IMR-90 (cell line): ENCODE data around the gene SECTM1. TPM values are rescaled to one million over a fixed set of nuclear protein-coding genes. Genes with fewer than 3 reads are reported as not detected.

Experiments
- ATAC-seq: fragments of 200-7000 bp; cut with Tn5 transposase; 2 replicates; pipeline ENCODE4 v1.9.1; 2020; ENCODE audit warnings: low read depth, mild to moderate bottlenecking, moderate library complexity
- BruUV-seq: library from RNA; stranded (reverse); fragments of 400-500 nt; replicated peaks from 2 replicates; lab custom pipeline; 2021; lab: Mats Ljungman, UMichigan
- CTCF ChIA-PET: fragments of 300-600 bp; formaldehyde crosslinking; extraction: SDS; loops from one replicate; lab custom pipeline; 2021; ENCODE audit warnings: antibody characterized with exemption; lab: Yijun Ruan, JAX
- POLR2A ChIA-PET: fragments of 300-600 bp; sonication (Branson Sonifier 250); formaldehyde crosslinking; loops from one replicate; lab custom pipeline; 2022; ENCODE audit warnings: antibody characterized with exemption; ENCODE audit not compliant: unreplicated experiment; lab: Charles Lee
- DNase-seq: peaks from one replicate; pipeline ENCODE4 v3.0.0; 2013
- H2AFZ ChIP-seq: replicated peaks from 2 replicates; pipeline ENCODE3; 2013; ENCODE audit warnings: low read length, mild to moderate bottlenecking; ENCODE audit not compliant: poor library complexity
- H2AK5ac ChIP-seq: 2 replicates; pipeline ENCODE4 v1.6.1; 2013; ENCODE audit warnings: low read depth, low read length, inconsistent platforms
- H2AK9ac ChIP-seq: replicated peaks from 2 replicates; pipeline ENCODE3; 2013; ENCODE audit warnings: mild to moderate bottlenecking, low read depth, low read length, moderate library complexity; ENCODE audit not compliant: poor library complexity
- H2BK120ac ChIP-seq: 2 replicates; pipeline ENCODE4 v1.6.1; 2013; ENCODE audit warnings: low read depth, low read length, inconsistent platforms
- H2BK15ac ChIP-seq: 3 replicates; pipeline ENCODE4 v1.6.1; 2013; ENCODE audit warnings: low read depth, low read length, inconsistent platforms
- H2BK20ac ChIP-seq: 2 replicates; pipeline ENCODE4 v1.6.1; 2013; ENCODE audit warnings: low read depth, mild to moderate bottlenecking, inconsistent platforms, low read length, moderate library complexity
- H2BK5ac ChIP-seq: 2 replicates; pipeline ENCODE4 v1.6.1; 2013; ENCODE audit warnings: mild to moderate bottlenecking, low read depth, low read length, inconsistent platforms; ENCODE audit not compliant: poor library complexity, severe bottlenecking
- H3K14ac ChIP-seq: replicated peaks from 2 replicates; pipeline ENCODE4 v1.6.1; 2013; ENCODE audit warnings: low read depth, low read length, inconsistent platforms
- H3K18ac ChIP-seq: 2 replicates; pipeline ENCODE4 v1.6.1; 2013; ENCODE audit warnings: low read depth, low read length, control low read depth
- H3K23ac ChIP-seq: 2 replicates; pipeline ENCODE4 v1.6.1; 2013; ENCODE audit warnings: low read depth, low read length, inconsistent platforms
- H3K27ac ChIP-seq: 2 replicates; pipeline ENCODE4 v1.5.1; 2013; ENCODE audit warnings: mild to moderate bottlenecking, control low read depth, low read length; ENCODE audit not compliant: insufficient read depth
- H3K27me3 ChIP-seq: 2 replicates; pipeline ENCODE4 v1.6.1; 2013; ENCODE audit warnings: low read length; ENCODE audit not compliant: control insufficient read depth, insufficient read depth
- H3K36me3 ChIP-seq: 2 replicates; pipeline ENCODE4 v1.6.1; 2013; ENCODE audit warnings: low read length, mixed read lengths; ENCODE audit not compliant: control insufficient read depth, insufficient read depth
- H3K4ac ChIP-seq: 2 replicates; pipeline ENCODE4 v1.6.1; 2013; ENCODE audit warnings: low read depth, low read length, inconsistent platforms
- H3K4me1 ChIP-seq: 2 replicates; pipeline ENCODE4 v1.6.1; 2013; ENCODE audit warnings: low read length, mixed read lengths; ENCODE audit not compliant: control insufficient read depth, insufficient read depth
- H3K4me2 ChIP-seq: 2 replicates; pipeline ENCODE4 v1.6.1; 2013; ENCODE audit warnings: low read depth, mild to moderate bottlenecking, control low read depth, low read length, moderate library complexity
- H3K4me3 ChIP-seq: 2 replicates; pipeline ENCODE4 v1.5.1; 2013; ENCODE audit warnings: low read depth, mild to moderate bottlenecking, control low read depth, low read length, moderate library complexity; ENCODE audit not compliant: insufficient read depth
- H3K56ac ChIP-seq: 2 replicates; pipeline ENCODE4 v1.6.1; 2013; ENCODE audit warnings: low read length, inconsistent platforms; ENCODE audit not compliant: insufficient read depth; ENCODE audit errors: extremely low read depth
- H3K79me1 ChIP-seq, 2 experiments: 2 replicates each; pipeline ENCODE4 v1.6.1; 2013; ENCODE audit warnings: low read length in 2 of 2, inconsistent platforms in 1 of 2, low read depth in 1 of 2
- H3K9ac ChIP-seq: 2 replicates; pipeline ENCODE4 v1.6.1; 2013; ENCODE audit warnings: low read depth, low read length, control low read depth
- H3K9me1 ChIP-seq: 2 replicates; pipeline ENCODE4 v1.6.1; 2013; ENCODE audit warnings: low read length, inconsistent platforms; ENCODE audit not compliant: insufficient read depth
- H3K9me3 ChIP-seq: 2 replicates; pipeline ENCODE4 v1.6.1; 2013; ENCODE audit warnings: low read length; ENCODE audit not compliant: control insufficient read depth, insufficient read depth
- H4K20me1 ChIP-seq: 2 replicates; pipeline ENCODE4 v1.6.1; 2013; ENCODE audit warnings: low read length, inconsistent platforms; ENCODE audit not compliant: insufficient read depth
- H4K5ac ChIP-seq: 2 replicates; pipeline ENCODE4 v1.6.1; 2013; ENCODE audit warnings: mild to moderate bottlenecking, low read depth, low read length, control low read depth
- H4K8ac ChIP-seq, 2 experiments: 2 replicates each; pipeline ENCODE4 v1.6.1; 2013; ENCODE audit warnings: low read depth in 2 of 2, low read length in 2 of 2, control low read depth in 1 of 2, inconsistent platforms in 1 of 2
- H4K91ac ChIP-seq: 2 replicates; pipeline ENCODE4 v1.6.1; 2013; ENCODE audit warnings: low read depth, low read length, inconsistent platforms; ENCODE audit not compliant: insufficient read depth
- BHLHE40 ChIP-seq: fragments of 150-350 bp; IDR thresholded peaks from 2 replicates; pipeline ENCODE4 v1.6.1; 2016; ENCODE audit warnings: mild to moderate bottlenecking, low read depth, low read length
- CEBPB ChIP-seq: IDR thresholded peaks from 2 replicates; pipeline ENCODE4 v1.6.1; 2012; ENCODE audit warnings: low read depth, low read length, improper control_type of control experiment
- CHD1 ChIP-seq: IDR thresholded peaks from 2 replicates; pipeline ENCODE4 v1.6.1; 2012; ENCODE audit warnings: low read depth, low read length, improper control_type of control experiment
- FOS ChIP-seq: fragments of 150-350 bp; IDR thresholded peaks from 2 replicates; pipeline ENCODE4 v1.6.1; 2016; ENCODE audit warnings: low read depth, low read length
- MAFK ChIP-seq: IDR thresholded peaks from 2 replicates; pipeline ENCODE4 v1.6.1; 2012; ENCODE audit warnings: low read depth, low read length, improper control_type of control experiment
- MAZ ChIP-seq: IDR thresholded peaks from 2 replicates; pipeline ENCODE4 v1.6.1; 2012; ENCODE audit warnings: low read depth, mild to moderate bottlenecking, low read length, improper control_type of control experiment, moderate library complexity, borderline replicate concordance
- MXI1 ChIP-seq: IDR thresholded peaks from 2 replicates; pipeline ENCODE4 v1.6.1; 2012; ENCODE audit warnings: low read depth, mild to moderate bottlenecking, low read length, moderate library complexity, borderline replicate concordance
- NFE2L2 ChIP-seq: fragments of 150-350 bp; IDR thresholded peaks from 2 replicates; pipeline ENCODE4 v1.6.1; 2016; ENCODE audit warnings: low read depth, mild to moderate bottlenecking, low read length
- RAD21 ChIP-seq: IDR thresholded peaks from 2 replicates; pipeline ENCODE4 v1.6.1; 2012; ENCODE audit warnings: low read length, improper control_type of control experiment
- RFX5 ChIP-seq: IDR thresholded peaks from 2 replicates; pipeline ENCODE4 v1.8.0; 2012; ENCODE audit warnings: low read depth, mild to moderate bottlenecking, low read length, moderate library complexity
- WGBS, 2 experiments: methylation state at CpG; one replicate each; pipeline versions ENCODE4 v1.1.5 to v1.1.7; 2013; ENCODE audit warnings: missing lambda C conversion rate in 2 of 2; ENCODE audit not compliant: insufficient read length in 1 of 2; ENCODE audit errors: extremely low coverage in 2 of 2; 5-methylcytosine and 5-hydroxymethylcytosine counted together
- dilution Hi-C: fragments of 300-500 bp; cut with HindIII; formaldehyde crosslinking; loops from one replicate; pipeline ENCODE4 v1.14.3; 2018; ENCODE audit warnings: low sequenced_read_pairs; ENCODE audit not compliant: unreplicated experiment
- in situ Hi-C: fragments of 300-500 bp; cut with MboI; formaldehyde crosslinking; loops from 3 replicates; pipeline ENCODE4 v1.14.3; 2019; ENCODE audit warnings: low sequenced_read_pairs, inconsistent platforms, mixed read lengths
- intact Hi-C: fragments of 100-400 bp; cut with micrococcal nuclease; formaldehyde crosslinking; loops from 2 replicates; pipeline ENCODE4 v1.10.0; 2022
- polyA plus RNA-seq, 3 experiments: library from polyadenylated mRNA; depleted of rRNA; stranded (reverse); fragments of >200 nt; gene quantifications; 2 replicates each; pipeline ENCODE4 v1.2.3, GENCODE V29; 2012; ENCODE audit warnings: low replicate concordance in 1 of 3
- total RNA-seq: library from RNA; depleted of rRNA; stranded (reverse); fragments of >200 nt; gene quantifications from 2 replicates; pipeline ENCODE4 v1.2.3, GENCODE V29; 2012

SECTM1 gene
- total and polyA plus RNA-seq, 2 of the 4 experiments (the other 2 are of a cell fraction): 2.3 to 4.4 TPM

DNA sequence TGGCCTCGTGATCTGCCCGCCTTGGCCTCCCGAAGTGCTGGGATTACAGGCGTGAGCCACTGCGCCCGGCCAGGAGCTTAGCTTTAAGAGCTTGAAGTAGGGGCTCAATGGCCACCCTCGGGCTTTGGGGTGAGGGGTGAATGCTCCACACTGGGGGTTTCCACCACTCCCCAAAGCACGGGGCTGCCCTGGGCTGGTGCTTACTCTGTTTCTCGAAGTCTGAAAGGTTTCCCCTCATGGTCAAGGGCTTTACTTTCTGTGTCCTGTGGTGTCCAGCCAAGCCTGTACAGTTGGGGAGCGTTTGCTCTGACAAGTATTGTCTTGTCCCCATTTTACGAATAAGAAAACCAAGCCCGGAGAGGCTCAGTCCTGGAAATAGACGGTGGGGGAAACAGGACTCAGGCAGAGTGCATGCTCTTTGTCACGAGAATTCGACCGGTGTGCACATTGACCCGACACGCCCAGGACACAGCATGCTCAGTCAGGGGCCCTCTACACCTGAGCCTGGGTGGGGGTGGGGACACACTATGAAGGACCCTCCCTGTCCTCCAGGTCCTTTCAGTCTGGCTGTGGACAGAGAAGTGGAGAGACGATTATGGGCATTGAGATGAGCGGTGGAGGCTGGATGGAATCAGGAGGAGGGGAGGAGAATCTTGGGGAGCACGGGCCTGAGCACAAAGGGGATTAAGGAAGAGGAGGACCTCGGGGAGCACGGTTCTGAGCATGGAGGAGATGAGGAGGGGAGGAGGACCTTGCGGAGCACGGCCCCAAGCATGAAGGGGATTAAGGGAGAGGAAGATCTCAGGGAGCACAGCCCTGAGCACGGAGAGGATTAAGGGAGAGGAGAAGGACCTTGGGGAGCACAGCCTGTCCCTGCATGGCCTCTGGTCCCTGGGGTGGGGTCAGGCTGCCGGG lies 23.7 kb downstream of the SECTM1 start:
- H2BK120ac ChIP-seq: no peak overlapping the region
- H3K9me3 ChIP-seq: no peaks in the 10 kb centered on the region
- DNase-seq (no peak), ATAC-seq (no peak)
- no peak overlapping the region for H3K4me2 ChIP-seq
- no peak overlapping the region for H3K14ac ChIP-seq
- dilution Hi-C loops: no loop called here
- intact Hi-C loops: no loop called here
- ChIA-PET POLR2A (no interaction called here), CTCF (no interaction called here)
- no peak overlapping the region for H3K4me3 ChIP-seq
- no peak overlapping the region for H4K91ac ChIP-seq
- no peak overlapping the region for H2AK9ac ChIP-seq
- H3K56ac ChIP-seq: no peak overlapping the region
- H3K27me3 ChIP-seq: peaks cover 41% of the 10 kb centered on the region
- no peak overlapping the region for H3K18ac ChIP-seq
- in situ Hi-C loops: no loop called here
- BruUV-seq: no TSS peak
- no peaks in the 10 kb centered on the region for H3K79me1 ChIP-seq
- TF ChIP-seq MAFK: no peak
- no peak for TF ChIP-seq RAD21
- no peak for TF ChIP-seq BHLHE40
- no peak for TF ChIP-seq CHD1
- no peak for TF ChIP-seq NFE2L2
- TF ChIP-seq FOS: no peak
- TF ChIP-seq MAZ: no peak
- no peak for TF ChIP-seq MXI1
- TF ChIP-seq CEBPB: no peak
- no peak for TF ChIP-seq RFX5
- H3K36me3 ChIP-seq: no peaks in the 10 kb centered on the region
- 0 out of 2 replicates have a peak, but pooled peaks cover 4% of the 10 kb centered on the region for H4K20me1 ChIP-seq
- no peak overlapping the region for H3K23ac ChIP-seq
- H2BK15ac ChIP-seq: no peak overlapping the region
- no peaks in the 10 kb centered on the region for H3K9me1 ChIP-seq
- no peak overlapping the region for H3K27ac ChIP-seq
- H4K8ac ChIP-seq: no peak overlapping the region
- H2AK5ac ChIP-seq: no peak overlapping the region
- no peak overlapping the region for H2BK20ac ChIP-seq
- H3K4ac ChIP-seq: no peak overlapping the region
- H2BK5ac ChIP-seq: no peak overlapping the region
- no peak overlapping the region for H4K5ac ChIP-seq
- no peak overlapping the region for H3K9ac ChIP-seq
- WGBS, 2 experiments: 79% methylated on average over 18 of the region's 27 CpGs; no CpG with 5 or more reads in 1 of the 2 experiments
- peak overlapping the region; percentile 32 for H2AFZ ChIP-seq
- no peaks in the 10 kb centered on the region for H3K4me1 ChIP-seq
